ENCODE measurements around the gene MT4.

- TF ChIP-seq CTCF (IDR thresholded peaks at IDR 0.05) (no peak), POLR2A (IDR thresholded peaks at IDR 0.05) (no peak)
Observed at GRCh38 chr16:56515665-56516064, 49.2 kb upstream of the MT4 start.
